CD4-positive, alpha-beta T cell treated with Interleukin-4 for 4 hours (primary cell): ENCODE measurements around the gene KPNA2.
"Not testable (repeated sequence)": the region's sequence is repeated elsewhere in the genome, so short reads cannot be mapped to it uniquely, and the experiment has no call there.

ENCODE experiments used
- DNase-seq: peaks from one replicate; pipeline ENCODE4 v3.0.0-alpha.2; 2020

KPNA2 gene

DNA sequence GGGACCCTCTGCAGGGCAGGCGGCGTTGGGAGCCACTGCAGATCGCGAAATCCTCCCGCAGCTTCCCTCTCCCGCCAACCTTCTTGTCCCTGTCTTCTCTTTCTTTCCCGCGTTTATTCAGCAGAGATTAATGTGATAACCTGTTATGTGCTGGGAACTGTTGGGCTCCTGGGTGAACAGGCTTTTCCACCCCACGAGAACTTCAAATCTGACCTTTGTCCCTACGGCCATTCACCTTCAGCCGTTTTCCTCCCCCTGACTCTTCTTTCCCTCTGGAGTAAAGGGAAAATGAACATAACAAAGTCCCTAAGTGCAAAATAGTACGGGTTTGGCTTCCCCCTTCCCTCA lies 15.2 kb upstream of the KPNA2 start:
- DNase-seq: no peak

DNA sequence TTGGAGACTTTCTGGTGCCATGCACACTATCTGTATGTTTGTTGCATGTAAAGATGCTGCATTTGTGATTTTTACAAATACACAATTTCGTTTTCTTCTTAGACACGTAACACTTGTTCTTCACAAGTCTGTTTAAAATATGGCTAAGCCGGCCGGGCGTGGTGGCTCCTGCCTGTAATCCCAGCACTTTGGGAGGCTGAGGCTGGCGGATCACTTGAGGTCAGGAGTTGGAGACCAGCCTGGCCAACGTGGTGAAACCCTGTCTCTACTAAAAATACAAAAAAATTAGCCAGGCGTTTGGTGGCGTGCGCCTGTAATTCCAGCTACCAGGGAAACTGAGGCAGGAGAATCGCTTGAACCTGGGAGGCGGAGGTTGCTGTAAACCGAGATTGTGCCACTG lies 14.7 kb upstream of the KPNA2 start:
- DNase-seq: not testable (repeated sequence)

DNA sequence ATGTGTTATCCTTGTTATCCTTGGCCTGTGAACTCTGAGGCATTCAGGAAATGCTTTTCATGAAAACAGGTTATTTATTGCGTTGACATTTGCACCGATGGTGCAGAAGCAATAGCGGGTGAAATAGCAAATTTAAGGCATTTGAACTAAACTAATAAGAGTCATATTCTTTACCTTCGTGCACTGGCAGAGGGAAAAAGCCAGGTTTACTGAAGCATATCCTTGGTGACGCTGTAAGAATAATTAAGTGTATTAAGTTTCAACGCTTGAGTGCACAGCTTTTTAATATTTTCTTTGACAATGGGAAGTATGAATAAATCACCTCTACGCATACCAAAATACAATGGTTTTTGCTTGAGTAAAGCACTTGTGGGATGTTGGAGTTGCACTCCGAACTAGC lies 13.6 kb upstream of the KPNA2 start:
- no peak for DNase-seq

DNA sequence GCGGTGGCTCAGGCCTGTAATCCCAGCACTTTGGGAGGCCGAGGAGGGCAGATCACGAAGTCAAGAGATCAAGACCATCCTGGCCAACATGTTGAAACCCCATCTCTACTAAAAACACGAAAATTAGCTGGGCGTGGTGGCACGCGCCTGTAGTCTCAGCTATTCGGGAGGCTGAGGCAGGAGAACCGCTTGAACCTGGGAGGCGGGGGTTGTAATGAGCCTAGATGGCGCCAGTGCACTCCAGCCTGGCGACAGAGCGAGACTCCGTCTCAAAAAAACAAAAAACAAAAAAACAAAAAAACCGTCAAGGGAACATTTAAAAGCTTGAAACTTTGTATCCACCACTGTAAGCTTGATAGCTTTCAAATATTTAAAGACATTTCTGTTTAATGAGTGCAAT lies 13.0 kb upstream of the KPNA2 start:
- DNase-seq: not testable (repeated sequence)

- no peak for DNase-seq
Observed at GRCh38 chr17:68029512-68030215, 5.9 kb upstream of the KPNA2 start.

- DNase-seq: no peak
Observed at GRCh38 chr17:68033636-68034451, 1.7 kb upstream of the KPNA2 start.

GRCh38 chr17:68034452-68034776 lies 1.1 kb upstream of the KPNA2 start:
- no peak for DNase-seq

- no peak for DNase-seq
Observed at GRCh38 chr17:68035131-68035522, 408 bp upstream of the KPNA2 start.

- DNase-seq: no peak
Observed at GRCh38 chr17:68036304-68037147, 991 bp downstream of the KPNA2 start.

DNA sequence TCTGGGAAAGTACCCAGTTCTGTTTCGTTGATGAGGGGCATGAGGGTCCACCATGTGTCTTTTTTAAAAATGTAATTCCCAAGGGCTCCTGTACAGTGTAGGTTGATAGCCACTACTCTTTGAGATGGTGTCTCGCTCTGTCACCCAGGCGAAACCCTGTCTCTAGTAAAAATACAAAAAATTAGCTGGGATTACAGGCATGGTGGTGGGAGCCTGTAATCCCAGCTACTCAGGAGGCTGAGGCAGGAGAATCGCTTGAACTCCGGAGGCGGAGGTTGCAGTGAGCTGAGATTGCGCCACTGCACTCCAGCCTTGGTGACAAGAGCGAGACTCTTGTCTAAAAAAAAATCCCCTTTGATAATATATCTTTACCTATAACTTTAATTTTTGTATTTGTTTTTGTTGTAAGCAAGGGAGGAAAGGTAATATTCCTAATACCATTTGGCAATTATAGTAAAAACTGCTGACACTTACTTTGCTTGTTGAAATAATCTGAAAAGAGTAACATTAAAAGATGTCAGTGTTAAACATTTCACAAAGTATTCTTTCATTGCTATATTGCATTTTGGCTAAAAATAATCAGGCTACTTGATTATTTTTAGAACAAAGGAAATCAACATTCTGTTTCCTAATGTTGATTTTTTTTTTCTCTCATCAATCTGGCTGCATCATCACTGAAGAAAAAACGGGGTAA lies 11.8 kb downstream of the KPNA2 start:
- no peak for DNase-seq

- not testable (repeated sequence) for DNase-seq
Observed at GRCh38 chr17:68047890-68048542, 12.5 kb downstream of the KPNA2 start.

DNA sequence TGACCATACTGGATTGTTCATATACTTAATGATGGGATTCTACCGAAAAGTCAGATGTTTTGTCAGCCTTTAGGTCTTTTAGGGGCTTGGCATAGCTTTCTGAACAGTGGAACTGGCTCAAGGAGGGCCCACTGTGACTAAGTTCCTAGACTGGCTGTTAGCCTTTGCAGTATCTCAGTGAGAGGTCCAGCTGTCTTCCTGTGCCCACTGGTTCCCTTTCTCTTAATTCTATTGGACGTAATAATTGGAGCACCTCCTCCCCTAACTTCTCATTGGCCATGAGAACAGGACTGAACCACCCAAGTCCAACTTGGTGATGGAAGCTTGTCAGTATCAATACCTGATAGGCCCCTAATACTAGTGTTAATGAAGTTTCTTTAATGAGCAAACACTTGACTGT lies 13.5 kb downstream of the KPNA2 start:
- DNase-seq: no peak

GRCh38 chr17:68049812-68050437 lies 14.4 kb downstream of the KPNA2 start:
- not testable (repeated sequence) for DNase-seq

GRCh38 chr17:68051321-68052312 lies 16.1 kb downstream of the KPNA2 start:
- not testable (repeated sequence) for DNase-seq

DNA sequence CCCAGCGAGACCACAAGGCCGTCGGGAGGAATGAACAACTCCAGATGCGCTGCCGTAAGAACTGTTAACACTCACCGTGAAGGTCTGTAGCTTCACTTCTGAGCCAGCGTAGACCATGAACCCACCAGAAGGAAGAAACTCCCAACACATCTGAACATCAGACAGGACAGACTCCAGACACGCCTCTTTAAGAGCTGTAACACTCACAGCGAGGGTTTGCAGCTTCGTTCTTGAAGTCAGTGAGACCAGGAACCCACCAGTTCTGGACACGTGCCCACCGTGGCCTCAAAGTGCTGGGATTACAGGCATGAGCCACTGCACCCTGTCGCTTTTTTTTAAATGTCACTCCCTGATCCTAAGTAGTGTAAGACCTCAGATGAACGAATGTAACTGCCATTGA lies 17.3 kb downstream of the KPNA2 start:
- DNase-seq: no peak

- DNase-seq: no peak
Observed at GRCh38 chr17:68053231-68054013, 17.9 kb downstream of the KPNA2 start.

GRCh38 chr17:68054296-68054900 lies 18.9 kb downstream of the KPNA2 start:
- DNase-seq: no peak

DNA sequence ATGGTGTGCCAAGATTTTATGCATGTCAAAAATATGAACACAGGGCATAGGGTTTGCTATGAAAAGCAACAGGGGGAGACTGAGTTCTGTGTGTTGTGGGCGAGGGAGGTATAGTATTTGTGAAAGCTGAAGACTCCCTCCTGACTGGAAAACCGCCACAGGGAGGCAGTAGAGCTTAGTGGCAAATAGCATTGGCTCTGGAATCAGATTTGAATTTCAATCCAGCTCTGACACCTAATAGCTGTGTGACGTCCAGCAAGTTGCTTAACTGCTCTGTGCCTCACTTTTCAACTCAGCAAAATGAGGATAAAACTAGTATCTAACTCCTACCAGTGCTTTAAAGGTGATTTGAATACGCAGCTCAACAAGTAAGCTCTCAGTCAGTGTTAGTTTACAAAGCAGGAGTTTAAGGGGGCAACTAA lies 22.0 kb downstream of the KPNA2 start:
- DNase-seq: peak; percentile 59

- no peak for DNase-seq
Observed at GRCh38 chr17:68060336-68060735, 24.8 kb downstream of the KPNA2 start.
